Subcutaneous abdominal adipose tissue (tissue), 5 donors: ENCODE measurements around the gene UNK.

Experiments
- H3K27ac ChIP-seq: one replicate; pipeline ENCODE4 v1.7.0; 2013; ENCODE audit warnings: low read depth, mild to moderate bottlenecking, inconsistent platforms, low read length, moderate library complexity
- H3K27me3 ChIP-seq, 5 donors: one replicate each; pipeline ENCODE4 v1.7.0; 2013; ENCODE audit warnings: low read length in 5 of 5, inconsistent platforms in 1 of 5; ENCODE audit not compliant: control insufficient read depth in 5 of 5, insufficient read depth in 4 of 5
- H3K36me3 ChIP-seq, 5 donors: one replicate each; pipeline ENCODE4 v1.7.0; 2013; ENCODE audit warnings: low read length in 5 of 5; ENCODE audit not compliant: control insufficient read depth in 5 of 5, insufficient read depth in 5 of 5
- H3K4me1 ChIP-seq, 5 donors: one replicate each; pipeline ENCODE4 v1.7.0; 2013; ENCODE audit warnings: low read length in 5 of 5, mild to moderate bottlenecking in 3 of 5, moderate library complexity in 1 of 5; ENCODE audit not compliant: control insufficient read depth in 5 of 5, insufficient read depth in 5 of 5
- H3K4me3 ChIP-seq, 5 donors: one replicate each; pipeline ENCODE4 v1.7.0; 2013; ENCODE audit warnings: low read length in 5 of 5, low read depth in 1 of 5
- H3K9ac ChIP-seq, 5 donors: one replicate each; pipeline ENCODE4 v1.7.0; 2013; ENCODE audit warnings: low read length in 5 of 5, mild to moderate bottlenecking in 4 of 5, moderate library complexity in 3 of 5
- H3K9me3 ChIP-seq, 5 donors: one replicate each; pipeline ENCODE4 v1.7.0; 2013; ENCODE audit warnings: low read length in 5 of 5; ENCODE audit not compliant: control insufficient read depth in 5 of 5
- donor health status: healthy.
- donor health status: healthy.
- donor health status: healthy.
- donor health status: healthy.
- donor health status: healthy.

Gene UNK

DNA sequence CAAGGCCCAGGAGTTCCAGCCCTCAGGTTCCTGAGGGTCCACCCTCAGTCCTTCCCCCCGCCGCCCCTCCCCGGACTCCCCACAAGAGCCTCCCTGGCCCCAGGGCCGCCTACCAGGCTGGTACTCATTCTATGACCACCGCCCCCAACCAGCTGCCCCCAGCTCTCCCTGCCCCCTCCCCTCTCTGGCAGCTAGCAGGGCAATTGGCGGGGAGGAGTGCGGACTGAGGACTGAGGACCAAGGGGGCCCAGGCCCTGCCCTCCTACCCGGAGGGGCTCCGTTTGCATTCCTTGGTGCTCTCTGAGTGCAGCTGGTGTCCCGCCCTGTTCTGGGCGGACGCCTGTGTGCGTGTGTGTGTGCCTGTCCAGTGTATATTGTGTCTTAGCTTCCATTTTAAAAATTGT lies 40.5 kb downstream of the UNK start:
- no peak overlapping the region for H3K4me3 ChIP-seq
- no peaks in the 10 kb centered on the region for H3K9me3 ChIP-seq
- H3K27me3 ChIP-seq = no peaks in the 10 kb centered on the region
- H3K27ac ChIP-seq = no peak overlapping the region
- H3K4me1 ChIP-seq = peaks cover 0 to 33% (median 23%) of the 10 kb centered on the region in 5 donors
- H3K9ac ChIP-seq = no peak overlapping the region
- peaks cover 0 to 56% (median 44%) of the 10 kb centered on the region in 5 donors for H3K36me3 ChIP-seq

DNA sequence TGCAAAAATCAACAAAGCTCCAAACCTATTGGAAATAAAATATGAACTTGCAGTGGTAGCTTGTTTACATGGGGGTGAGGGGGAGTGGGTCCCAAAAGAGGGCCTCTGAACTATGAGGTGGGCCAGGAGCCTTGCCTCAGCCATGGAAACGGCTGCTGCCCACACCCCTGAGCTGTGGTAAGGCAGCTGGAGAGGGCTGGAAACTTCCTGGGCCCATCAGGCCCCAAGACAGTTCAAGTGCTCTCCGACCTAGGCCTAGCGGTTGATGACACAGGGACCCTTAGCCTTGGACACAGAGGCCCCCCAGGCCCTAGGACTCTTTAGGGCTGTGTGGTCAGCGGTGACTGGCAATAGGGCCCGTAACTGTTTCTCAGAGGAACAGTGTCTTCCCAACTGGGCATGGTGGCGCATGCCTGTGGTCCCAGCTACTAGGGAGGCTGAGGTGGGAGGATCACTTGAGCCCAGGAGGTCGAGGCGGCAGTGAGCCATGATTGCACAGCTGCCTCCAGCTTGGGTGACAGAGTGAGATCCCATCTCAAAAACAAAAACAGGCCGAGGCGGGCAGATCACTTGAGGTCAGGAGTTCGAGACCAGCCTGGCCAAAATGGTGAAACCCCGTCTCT lies 41.3 kb downstream of the UNK start:
- H3K4me3 ChIP-seq = no peak overlapping the region
- H3K9me3 ChIP-seq = no peaks in the 10 kb centered on the region
- peaks cover 0 to 54% (median 37%) of the 10 kb centered on the region in 5 donors for H3K36me3 ChIP-seq
- no peak overlapping the region for H3K9ac ChIP-seq
- H3K27me3 ChIP-seq = no peaks in the 10 kb centered on the region
- H3K4me1 ChIP-seq = peaks cover 0 to 33% (median 23%) of the 10 kb centered on the region in 5 donors
- peak overlapping the region; percentile 30 for H3K27ac ChIP-seq

DNA sequence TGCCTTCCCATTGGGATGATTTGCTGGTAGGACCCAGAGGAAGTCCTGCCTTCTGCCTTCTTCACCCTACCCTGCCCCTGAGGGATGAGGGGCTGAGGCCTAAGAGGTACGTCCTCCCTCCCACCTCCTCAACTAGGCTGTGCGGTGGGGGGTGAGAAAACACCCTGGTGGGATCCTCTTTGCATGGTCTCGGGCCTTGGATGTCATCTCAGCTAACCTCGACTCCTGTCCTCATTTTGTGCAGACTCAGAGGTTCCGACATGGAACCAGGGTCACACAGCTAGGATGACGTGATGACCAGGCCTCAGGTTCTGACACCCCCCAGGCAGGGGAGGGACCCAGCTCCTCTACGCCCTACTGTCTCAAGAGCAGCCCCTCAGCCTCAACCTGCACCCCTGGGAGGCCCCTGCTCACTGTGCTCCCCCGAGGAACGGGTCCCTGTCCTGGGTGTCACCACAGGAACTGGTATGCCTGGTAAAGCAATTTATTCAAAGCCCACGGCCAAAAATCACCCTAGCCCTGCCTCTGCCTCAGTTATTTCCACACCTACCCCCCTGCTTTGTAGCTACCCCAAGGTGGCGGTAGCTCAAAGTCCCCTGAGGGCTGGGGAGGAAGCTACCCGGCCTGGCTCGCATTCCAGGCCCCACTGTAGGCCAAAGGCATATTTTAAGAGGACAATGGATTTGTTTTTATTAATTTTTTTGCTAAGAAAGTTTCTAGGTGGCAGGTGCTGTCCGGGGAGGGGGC lies 42.1 kb downstream of the UNK start:
- Histone ChIP-seq H3K36me3 (peaks cover 0 to 48% (median 28%) of the 10 kb centered on the region in 5 donors), H3K4me3 (peak overlapping the region in 1 of 5 donors; percentile 63), H3K9ac (peak overlapping the region in 3 of 5 donors; percentile 54 to 56 (median 56)), H3K9me3 (no peaks in the 10 kb centered on the region), H3K27me3 (no peaks in the 10 kb centered on the region), H3K27ac (peak overlapping the region; percentile 72), H3K4me1 (peaks cover 0 to 33% (median 23%) of the 10 kb centered on the region in 5 donors)

DNA sequence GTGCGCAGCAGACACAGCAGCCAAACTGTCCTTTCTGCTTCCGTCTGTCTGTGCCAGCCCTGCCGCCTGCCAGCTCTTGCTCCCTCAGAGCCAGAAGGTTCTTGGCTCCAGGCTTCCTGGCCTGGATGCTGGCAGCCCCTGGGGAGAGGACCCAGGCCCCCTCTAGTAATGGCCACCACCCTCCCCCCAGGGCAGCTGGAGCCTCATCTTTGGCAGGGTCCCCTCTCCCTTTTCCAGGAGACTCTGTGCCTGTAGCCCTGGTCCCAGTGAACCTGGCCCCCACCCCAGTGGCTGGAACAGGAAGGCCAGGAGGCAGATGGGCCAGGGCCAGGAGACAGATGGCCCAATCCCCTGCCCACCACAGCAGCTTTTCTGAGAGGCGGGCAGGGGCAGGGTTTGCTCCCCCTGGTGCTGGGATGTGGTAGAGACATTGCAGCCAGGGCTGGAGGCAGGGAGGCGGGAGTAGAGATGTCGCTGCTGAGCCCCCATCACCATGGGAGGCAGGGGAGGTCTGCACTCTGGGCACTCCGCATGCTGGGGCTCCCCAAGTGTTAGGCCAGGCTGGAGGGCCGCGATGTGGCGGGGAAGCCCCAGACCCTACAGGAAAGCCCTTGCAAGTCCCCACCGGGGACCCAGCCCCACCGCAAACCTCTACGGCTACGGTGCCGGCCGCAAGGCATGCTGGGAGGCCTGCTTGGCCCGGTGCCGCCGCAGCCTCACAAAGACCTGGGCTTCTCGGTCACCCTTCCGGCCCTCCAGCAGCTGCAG lies 42.9 kb downstream of the UNK start:
- Histone ChIP-seq H3K27ac (peak overlapping the region; percentile 72), H3K9ac (peak overlapping the region in 3 of 5 donors; percentile 54 to 56 (median 56)), H3K4me3 (peak overlapping the region in 4 of 5 donors; percentile 28 to 63 (median 48)), H3K36me3 (peaks cover 0 to 40% (median 21%) of the 10 kb centered on the region in 5 donors), H3K4me1 (peaks cover 0 to 37% (median 26%) of the 10 kb centered on the region in 5 donors), H3K9me3 (no peaks in the 10 kb centered on the region), H3K27me3 (no peaks in the 10 kb centered on the region)

DNA sequence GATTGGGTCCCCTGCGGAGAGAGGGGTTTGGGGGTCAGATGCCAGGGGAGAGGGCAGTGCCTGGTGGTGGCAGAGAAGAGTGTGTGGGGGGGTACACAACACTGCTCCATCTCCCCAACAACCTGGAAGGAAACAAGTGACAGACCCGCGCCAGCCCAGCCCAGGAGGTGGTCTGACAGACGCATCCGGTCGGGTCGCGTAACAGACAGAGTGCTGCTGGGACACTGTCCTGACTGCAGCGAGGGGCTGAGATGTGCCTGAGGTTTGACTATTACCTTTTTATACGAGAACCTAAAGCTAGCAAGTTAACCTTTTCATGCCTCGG lies 43.4 kb downstream of the UNK start:
- Histone ChIP-seq H3K4me3 (peak overlapping the region in 4 of 5 donors; percentile 28 to 63 (median 48)), H3K9me3 (no peaks in the 10 kb centered on the region), H3K27ac (peak overlapping the region; percentile 72), H3K27me3 (no peaks in the 10 kb centered on the region), H3K9ac (peak overlapping the region in 1 of 5 donors; percentile 56), H3K36me3 (peaks cover 0 to 35% (median 16%) of the 10 kb centered on the region in 5 donors), H3K4me1 (peaks cover 0 to 40% (median 28%) of the 10 kb centered on the region in 5 donors)

DNA sequence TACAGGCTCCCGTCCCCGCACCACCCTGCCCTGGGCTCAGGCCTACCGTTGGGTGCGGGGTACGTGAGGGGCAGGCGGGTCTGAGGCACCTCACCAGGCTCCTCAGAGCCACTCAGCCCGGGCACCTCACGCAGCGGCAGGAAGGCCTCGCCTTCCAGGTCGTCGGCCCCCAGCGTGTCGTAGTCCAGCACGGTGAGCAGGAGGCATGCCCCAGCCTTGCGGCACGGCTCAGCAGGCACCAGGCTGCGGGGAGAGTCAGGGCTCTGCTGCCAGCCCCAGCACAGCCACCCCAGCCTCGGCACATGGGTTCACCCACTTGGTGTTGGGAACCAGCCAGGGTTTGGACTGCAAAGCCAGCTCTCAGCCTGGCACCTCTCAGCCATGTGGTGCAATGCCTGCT lies 44.1 kb downstream of the UNK start:
- Histone ChIP-seq H3K9me3 (no peaks in the 10 kb centered on the region), H3K27me3 (no peaks in the 10 kb centered on the region), H3K36me3 (peaks cover 0 to 28% (median 11%) of the 10 kb centered on the region in 5 donors), H3K9ac (no peak overlapping the region), H3K27ac (no peak overlapping the region), H3K4me1 (peaks cover 0 to 40% (median 28%) of the 10 kb centered on the region in 5 donors), H3K4me3 (no peak overlapping the region)

DNA sequence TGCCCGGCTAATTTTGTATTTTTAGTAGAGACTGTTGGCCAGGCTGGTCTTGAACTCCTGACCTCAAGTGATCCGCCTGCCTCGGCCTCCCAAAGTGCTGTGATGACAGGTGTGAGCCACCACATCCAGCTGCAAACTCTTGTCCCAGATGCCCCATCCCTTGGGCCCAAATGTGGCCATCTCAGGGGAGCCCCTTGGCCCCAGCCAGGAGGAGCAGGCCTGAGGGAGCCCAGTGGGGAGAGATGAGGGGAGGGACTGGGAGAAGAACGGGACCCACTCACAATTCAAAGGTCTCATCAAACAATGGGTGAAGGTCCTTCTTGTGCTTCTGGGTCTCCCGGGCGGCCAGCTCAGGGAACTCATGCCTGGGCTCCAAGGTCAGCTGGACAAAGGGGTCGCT lies 45.1 kb downstream of the UNK start:
- Histone ChIP-seq H3K9ac (no peak overlapping the region), H3K4me1 (peaks cover 0 to 33% (median 28%) of the 10 kb centered on the region in 5 donors), H3K36me3 (peaks cover 0 to 25% (median 7%) of the 10 kb centered on the region in 5 donors)

DNA sequence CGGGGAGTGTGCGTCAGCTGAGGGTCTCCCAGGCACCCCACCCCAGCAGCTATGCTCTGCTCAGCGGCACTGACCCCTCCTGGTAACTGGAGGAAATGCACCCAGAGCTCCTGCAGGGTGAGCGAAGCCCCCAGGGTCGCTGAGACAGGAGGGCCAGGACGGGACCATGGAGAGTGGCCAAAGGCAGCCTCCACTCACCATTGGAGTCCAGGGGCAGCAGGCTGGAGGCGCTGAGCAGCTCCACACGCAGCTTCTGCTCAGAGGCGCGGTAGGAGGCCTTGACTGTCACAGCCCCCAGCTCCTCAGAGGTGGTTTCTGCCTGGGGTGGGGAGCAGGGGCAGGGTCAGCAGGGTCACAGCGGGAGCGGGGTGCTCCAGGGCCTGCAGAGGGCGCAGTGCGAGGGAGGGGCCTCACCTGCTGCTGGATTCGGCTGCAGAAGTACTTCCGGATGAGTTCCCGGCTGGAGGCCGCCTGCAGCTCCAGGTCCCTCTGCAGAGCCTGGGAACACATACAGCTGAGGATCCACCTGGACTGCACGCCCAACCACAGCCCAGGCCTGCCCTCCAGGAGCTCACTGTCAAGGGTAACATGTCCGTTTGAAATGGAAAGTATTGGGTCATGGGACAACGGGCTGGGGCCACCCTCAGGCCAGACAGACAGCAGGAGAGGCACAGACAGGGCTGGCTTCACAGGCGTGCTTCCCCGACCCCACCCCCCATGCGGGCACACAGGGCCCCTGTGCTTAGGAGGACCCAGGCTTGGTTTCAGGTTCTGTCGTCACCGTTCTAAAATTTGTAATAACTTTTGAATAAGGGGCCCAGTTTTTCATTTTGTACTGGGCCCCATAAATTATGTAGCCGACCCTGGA lies 45.8 kb downstream of the UNK start:
- no peak overlapping the region for H3K27ac ChIP-seq
- H3K36me3 ChIP-seq = peaks cover 0 to 27% (median 7%) of the 10 kb centered on the region in 5 donors
- no peaks in the 10 kb centered on the region for H3K9me3 ChIP-seq
- H3K27me3 ChIP-seq = no peaks in the 10 kb centered on the region
- H3K4me3 ChIP-seq = no peak overlapping the region
- H3K4me1 ChIP-seq = peaks cover 0 to 31% (median 28%) of the 10 kb centered on the region in 5 donors
- H3K9ac ChIP-seq = peak overlapping the region in 1 of 5 donors; percentile 7

More for the DNA sequence above, 45.1 kb downstream of the UNK start:
- Histone ChIP-seq H3K4me3 (no peak overlapping the region), H3K27me3 (no peaks in the 10 kb centered on the region), H3K27ac (no peak overlapping the region), H3K9me3 (no peaks in the 10 kb centered on the region)

DNA sequence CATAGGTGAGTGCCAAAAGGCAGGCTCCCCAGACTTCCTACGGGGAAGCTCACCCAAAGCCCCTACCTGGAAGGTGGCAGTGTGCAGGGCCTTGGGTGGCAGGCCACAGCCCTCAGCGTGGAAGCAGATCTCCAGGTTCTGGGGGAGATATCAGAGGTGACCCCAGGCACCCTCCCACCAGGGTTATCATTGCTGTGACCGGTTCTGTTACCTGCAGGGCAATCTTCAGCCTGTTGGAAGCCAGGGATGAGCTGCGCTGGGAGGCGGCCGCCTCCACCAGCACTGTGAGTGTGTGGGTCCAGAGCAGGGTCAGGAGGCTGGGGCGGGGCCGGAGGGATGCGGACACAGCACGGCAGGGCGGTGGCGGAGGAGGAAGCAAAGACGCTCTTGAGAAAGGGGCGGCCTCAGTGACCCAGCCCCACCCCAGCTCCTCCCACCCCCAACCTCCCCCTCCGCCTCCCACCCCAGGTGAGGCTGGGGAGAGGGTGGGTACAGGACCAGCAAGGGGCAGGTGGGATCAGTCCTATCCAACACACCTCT lies 46.5 kb downstream of the UNK start:
- Histone ChIP-seq H3K36me3 (peaks cover 0 to 33% (median 10%) of the 10 kb centered on the region in 5 donors), H3K9ac (peak overlapping the region in 1 of 5 donors; percentile 7), H3K9me3 (no peaks in the 10 kb centered on the region), H3K27ac (no peak overlapping the region), H3K4me3 (no peak overlapping the region), H3K27me3 (no peaks in the 10 kb centered on the region), H3K4me1 (peaks cover 0 to 31% (median 28%) of the 10 kb centered on the region in 5 donors)
